GM18520 (cell line): ENCODE data around the gene PLOD1.
"Not testable (repeated sequence)": the region's sequence is repeated elsewhere in the genome, so short reads cannot be mapped to it uniquely, and the experiment has no call there.

ENCODE experiments used
- ATAC-seq: cut with Tn5 transposase; IDR thresholded peaks from one replicate; pipeline ENCODE4 v1.9.1; 2021; ENCODE audit not compliant: unreplicated experiment

Gene PLOD1

DNA sequence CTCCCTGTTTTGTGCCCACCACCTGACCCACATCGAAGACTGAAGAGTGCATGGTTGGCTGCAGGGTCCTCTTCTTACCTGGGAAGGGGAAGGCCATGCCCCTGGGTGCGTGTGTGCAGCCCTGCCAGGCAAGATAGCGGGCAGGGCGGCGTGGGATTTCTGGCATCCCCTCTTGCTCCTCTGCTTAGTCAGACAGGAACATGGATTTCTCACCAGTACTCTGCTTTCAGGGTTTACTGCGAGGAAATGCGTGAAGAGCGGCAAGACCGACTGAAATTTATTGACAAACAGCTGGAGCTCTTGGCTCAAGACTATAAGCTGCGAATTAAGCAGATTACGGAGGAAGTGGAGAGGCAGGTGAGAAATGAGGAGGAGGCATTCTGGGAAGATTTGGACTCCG is 69.2 kb downstream of the PLOD1 start:
- no peak for ATAC-seq

DNA sequence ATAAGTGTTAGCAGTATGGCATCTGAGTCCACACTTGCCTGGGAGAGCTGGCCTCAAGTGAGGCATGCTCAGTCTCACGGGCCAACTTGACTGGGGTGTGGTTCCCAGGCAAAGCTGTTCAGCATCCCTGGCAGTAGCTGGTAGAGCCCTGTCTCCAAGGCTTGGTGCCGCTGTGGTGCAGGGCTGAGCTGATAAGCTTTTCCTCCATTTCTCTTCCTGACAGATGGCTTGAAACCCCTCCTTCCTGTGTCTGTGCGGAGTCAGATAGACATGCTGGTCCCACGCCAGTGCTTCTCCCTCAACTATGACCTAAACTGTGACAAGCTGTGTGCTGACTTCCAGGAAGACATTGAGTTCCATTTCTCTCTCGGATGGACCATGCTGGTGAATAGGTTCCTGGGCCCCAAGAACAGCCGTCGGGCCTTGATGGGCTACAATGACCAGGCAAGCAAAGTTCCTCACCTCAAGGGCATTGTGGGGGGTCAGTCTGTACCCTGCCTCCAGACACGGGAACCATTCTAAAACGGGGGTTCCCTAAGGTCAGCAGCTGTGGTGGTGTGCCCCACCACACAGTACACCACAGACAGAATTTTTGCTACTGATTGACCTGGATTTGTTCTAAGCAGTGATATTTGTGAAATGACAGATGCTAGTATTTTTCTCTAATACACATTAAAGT is 71.1 kb downstream of the PLOD1 start:
- no peak for ATAC-seq

DNA sequence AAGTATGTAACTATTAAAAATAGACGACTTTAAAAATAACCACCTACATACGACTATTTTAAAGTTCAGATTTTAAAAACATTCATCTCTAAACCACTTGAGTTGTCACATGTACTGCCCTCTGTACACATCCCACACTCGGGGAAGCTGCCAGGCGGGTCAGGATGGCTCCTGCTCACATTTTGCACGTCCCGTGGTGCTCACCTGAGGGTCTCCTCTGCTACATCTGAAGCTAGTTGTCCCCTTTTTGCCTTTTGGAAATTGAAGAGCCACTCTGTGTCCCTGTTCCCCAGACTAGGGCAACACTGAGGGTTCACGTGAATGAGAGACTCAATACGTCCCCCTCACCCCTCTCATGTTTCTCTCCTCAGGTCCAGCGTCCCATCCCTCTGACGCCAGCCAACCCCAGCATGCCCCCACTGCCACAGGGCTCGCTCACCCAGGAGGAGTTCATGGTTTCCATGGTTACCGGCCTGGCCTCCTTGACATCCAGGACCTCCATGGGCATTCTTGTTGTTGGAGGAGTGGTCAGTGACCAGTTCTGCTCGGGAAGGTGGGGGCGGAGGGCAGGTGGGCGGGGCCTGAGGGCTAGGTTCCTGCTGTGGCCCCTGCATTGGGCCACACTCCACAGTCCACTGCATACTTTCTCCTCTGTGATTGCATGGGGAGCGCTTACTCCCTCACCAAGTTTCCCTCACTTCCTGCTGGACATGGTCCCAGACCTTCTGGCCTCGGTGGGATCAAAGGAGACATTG is 71.8 kb downstream of the PLOD1 start:
- no peak for ATAC-seq

DNA sequence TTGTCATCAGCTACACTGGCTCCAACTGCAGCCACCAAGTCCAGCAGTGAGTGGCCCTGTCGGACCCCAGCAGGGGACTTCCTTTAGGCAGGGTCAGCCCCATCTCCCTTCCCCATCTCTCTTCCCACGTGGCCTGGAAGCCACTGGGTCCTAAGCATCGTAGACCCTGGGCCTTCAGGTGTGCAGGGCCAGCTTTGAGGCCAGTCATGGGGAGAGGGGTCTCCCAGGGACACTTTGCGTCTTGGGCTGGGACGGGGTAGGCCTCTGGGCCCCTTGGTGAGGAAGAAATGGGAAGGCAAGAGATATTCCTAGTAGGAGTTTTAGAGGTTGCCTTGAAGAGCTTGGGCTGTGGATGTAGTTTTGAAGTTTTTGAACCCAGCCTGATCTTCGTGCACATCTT is 72.7 kb downstream of the PLOD1 start:
- no peak for ATAC-seq

DNA sequence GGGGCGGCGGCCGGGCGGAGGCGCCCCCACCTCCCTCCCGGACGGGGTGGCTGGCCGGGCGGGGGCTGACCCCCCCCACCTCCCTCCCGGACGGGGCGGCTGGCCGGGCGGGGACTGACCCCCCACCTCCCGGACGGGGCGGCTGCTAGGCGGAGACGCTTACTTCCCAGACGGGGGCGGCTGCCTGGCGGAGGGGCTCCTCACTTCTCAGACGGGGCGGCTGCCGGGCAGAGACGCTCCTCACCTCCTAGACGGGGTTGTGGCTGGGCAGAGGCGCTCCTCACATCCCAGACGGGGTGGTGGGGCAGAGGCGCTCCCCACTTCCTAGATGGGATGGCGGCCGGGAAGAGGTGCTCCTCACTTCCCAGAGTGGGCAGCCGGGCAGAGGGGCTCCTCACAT is 73.8 kb downstream of the PLOD1 start:
- ATAC-seq, result not testable (repeated sequence)

DNA sequence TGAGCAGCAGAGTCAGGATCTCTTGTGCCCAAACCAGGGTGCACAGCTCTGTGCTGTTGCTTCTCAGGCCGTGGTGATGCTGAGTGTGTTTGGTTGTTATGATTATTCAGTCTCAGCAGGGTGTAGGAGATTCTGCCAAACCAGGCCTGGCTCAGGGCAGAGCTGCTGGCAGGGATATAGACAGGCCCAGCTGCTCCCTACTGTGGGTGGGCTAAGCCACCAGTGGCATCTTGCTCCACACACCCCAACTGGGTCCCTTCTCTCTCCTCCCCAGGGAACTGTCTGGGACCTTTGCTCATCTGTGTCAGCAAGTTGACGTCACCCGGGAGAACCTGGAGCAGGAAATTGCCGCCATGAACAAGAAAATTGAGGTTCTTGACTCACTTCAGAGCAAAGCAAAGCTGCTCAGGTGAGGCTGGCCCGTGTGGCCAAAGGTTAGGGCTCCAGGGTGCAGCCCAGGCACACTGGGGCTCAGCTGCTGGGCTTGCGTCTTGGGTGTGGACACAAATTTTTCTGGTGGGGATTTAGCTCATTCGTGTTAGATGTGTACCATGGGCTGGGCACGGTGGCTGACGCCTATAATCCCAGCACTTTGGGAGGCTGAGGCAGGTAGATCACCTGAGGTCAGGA is 74.9 kb downstream of the PLOD1 start:
- ATAC-seq, result no peak

DNA sequence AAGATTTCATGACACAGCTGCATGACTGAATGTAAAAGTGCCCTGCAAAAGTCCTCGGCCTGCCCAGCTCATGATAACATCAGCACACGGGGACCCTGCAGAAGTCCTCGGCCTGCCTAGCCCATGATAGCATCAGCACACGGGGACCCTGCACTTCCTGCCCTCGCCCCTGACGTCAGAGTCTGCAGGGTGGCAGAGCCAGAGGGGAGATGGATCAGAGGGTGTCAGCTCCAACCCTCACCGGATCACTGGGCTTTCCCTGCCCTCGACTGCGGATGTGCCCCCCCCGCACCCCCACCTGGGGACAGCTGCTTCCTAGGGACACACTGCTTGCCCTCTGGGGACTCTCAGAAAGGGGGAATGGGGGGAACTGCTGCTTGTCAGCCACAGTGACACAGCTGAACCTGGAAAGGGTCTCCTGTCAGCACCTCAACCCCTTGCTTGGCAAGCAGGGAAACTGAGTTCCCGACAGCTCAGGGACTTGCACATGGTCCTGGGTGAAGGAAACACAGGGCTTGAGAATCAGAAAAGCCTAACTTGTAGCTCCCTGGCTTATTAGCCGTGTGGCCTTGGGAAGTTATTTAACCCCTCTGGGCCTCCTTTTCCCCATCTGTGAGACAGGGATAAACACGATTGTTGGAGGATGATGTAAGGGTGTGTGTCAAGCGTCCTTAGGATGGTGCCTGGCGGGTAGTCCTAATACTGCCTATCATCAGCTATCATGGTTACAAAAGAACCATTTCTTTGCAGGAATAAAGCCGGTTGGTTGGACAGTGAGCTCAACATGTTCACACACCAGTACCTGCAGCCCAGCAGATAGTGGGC is 76.4 kb downstream of the PLOD1 start:
- no peak for ATAC-seq

DNA sequence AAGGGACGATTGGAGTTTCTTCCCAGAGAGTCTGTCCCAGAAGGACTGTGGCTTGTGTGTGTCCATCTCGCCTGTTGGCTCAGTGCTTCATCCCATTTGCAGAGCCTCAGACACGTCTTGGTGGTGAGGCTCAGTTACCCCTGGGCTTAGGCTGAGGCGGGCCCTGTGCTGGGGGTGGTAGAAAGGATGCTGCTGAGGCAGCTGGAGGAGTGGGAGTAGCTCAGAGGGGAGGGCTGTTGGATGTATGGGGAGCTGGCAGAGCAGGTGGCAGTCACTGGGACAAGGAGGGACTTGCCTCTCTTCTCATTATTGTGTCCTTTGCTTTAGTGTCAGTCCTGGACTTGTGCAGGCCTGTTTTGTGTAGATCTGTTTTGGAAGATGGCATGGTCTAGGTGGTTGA is 77.5 kb downstream of the PLOD1 start:
- ATAC-seq, result no peak

DNA sequence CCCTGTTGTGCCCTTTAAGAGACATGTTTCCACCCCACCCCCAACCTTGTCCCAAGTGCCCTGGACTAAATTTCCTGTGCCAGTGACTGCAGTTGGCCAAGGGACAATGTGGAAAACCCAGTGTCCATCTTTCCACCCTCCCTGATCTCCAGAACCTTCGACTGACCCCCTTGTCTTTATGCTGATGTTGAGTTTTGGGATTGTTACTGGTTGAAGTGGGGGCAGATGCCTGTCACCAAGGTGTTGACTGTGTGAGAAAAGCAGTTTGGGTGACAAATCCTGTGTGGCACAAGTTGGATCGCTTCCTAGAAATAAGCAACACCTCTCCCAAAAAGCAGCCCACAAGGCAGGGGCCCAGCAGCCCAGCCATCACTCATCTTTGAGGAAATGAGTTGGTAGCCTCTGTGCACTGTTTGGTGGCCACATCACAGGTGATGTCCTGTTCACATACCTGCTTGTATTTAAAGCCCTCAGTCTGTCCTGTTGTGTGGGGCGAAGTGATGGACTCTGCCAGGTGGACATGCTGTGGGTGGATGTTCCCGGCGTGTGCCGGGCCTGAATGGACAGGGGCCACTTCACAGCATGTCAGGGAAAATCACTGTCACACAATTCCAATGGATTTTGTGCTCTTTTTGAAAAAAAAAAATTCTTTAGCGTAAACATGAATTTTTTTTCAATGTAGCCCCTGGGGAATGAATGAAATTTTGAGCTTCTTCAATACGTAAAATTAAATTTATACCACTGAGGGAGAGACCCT is 78.2 kb downstream of the PLOD1 start:
- ATAC-seq, result no peak

DNA sequence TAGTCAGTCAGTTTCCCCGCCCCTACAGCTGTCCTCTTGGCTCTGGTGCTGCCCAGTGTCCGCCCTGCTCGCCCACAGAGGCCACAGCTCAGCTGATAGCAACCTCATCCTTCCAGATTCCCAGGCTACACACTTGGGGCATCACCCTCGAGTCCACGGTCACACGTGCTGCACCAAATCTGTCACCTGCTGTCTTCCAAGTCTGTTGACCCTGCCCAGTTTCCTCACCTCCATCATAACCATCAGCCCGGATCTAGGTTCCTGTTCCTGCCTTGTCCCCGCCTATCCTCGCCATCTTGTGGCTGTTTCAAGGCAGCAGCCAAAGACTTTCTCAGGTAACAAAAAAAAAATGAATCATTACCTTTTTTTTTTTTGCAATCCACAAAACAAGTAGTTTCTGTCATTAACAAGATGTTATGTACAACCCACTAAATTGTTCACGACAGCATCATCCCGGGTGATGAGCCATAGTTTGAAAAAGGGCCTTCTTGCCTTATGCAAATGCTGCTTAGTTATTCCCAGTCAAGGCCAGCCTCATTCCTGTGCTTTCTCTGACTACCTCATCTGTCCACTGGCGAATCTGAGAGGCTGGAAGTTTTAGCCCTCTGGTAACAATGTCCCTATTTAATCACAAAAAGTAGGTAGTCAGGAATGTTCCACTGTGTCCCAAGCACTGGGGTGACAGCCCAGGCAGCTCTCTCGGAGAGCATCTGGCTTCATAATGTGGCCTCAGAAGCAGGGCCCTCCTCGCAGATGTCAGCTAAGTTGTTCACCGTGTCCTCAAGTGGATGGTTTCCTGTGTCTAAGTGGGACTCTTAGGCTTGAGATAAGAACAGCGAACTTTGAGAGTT is 79.8 kb downstream of the PLOD1 start:
- no peak for ATAC-seq

DNA sequence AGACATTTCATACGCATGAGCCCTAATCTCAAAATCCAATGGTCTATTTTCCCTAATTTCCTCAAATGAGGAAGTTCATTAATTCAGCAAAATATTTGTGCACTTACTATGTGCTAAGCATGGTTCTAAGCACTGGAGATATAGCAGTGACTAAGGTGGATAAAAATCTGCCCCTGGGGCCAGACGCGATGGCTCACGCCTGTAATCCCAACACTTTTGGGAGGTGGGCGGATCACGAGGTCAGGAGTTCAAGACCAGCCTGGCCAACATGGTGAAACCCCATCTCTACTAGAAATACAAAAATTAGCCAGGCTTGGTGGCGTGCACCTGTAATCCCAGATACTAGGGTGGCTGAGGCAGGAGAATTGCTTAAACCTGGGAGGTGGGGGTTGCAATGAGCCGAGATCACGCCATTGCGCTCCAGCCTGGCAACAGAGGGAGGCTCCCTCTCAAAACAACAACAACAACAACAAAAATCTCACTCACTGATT is 80.5 kb downstream of the PLOD1 start:
- no peak for ATAC-seq

DNA sequence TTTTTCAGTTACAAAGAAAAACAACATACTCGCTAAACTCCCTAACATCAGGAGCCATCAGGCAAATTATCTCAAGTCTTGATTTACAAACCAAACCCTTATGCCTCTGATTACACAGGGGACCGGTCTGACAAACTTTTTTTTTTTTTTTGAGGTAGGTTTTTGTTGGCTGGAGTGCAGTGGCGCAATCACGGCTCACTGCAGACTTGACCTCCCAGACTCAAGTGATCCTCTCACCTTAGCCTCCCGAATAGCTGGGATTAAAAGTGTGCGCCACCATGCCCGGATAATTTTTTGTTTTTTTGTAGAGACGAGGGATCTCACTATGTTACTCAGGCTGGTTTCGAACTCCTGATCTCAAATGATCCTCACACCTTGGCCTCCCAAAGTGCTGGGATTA is 81.0 kb downstream of the PLOD1 start:
- ATAC-seq, result no peak

DNA sequence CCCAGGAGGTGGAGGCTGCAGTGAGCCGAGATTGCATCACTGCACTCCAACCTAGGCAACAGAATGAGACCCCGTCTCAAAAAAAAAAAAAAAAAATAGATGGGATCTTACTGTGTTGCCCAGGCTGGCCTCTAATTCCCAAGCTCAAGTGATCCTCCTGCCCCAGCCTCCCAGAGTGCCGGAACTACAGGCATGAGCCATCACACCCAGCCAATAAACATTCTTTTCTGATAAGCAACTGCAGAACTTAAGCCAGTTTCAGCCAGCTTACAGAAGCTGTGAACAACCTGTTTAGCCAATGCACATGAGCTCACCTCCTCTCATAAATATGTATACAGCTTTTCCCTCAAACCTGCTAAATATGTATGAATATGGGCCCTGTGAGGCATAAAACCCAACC is 81.7 kb downstream of the PLOD1 start:
- ATAC-seq, result no peak

DNA sequence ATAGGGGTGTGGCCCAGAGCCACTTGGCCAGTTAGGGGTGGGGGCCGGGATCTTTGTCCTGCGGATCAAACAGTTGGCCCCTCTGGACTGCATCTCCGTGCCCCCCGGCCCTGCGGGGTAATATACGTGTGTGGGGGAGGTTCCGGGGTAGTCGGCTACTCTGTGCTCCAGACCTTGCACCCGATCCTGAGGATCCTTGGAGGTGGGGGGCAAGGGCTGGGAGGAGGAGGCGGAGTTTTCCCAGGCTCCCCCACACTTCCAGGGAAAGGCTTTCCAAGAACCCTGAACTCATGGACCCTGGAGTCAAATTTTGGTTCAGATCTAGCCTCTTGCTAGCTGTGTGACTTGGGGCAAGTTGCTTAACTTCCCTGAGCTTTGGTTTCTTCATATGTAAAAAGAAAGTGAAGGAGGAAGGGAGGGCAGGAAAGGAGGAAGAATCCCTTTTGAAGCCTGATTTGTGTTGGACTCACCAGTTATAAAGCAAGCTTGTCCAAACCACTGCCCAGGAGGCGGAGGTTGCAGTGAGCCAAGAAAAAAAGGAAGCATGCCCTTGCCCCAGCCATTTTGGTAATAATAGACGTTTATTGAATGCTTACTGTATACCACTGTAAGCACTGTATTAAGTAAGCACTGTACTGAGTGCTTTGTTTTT is 85.5 kb downstream of the PLOD1 start:
- no peak for ATAC-seq

DNA sequence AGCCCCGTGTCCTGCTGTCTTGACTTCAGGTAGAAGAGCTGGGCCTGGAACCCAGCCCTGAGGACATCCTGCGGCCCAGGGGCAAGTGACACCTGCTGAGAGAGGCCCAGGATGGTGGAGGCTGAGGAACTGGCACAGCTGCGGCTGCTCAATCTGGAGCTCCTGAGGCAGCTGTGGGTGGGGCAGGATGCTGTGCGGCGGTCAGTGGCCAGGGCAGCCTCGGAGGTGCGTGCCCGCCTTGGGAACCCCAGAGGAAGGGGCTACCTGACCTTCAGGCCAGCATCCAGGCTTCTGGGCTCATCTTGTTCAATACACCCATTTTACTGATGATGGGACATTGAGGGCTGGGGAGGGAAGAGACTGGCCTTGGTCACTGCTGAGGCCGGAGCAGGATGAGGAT is 87.1 kb downstream of the PLOD1 start:
- no peak for ATAC-seq

DNA sequence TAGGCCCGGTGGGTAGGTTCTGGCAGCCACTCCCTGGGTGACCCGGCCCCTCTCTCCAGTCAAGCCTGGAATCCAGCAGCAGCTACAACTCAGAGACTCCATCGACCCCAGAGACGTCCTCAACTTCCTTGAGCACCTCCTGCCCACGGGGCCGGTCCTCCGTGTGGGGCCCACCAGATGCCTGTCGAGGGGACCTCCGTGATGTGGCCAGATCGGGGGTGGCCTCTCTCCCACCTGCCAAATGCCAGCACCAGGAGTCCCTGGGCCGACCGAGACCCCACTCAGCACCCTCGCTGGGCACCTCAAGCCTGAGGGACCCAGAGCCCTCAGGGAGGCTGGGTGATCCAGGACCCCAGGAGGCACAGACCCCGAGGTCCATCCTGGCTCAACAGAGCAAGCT is 87.5 kb downstream of the PLOD1 start:
- no peak for ATAC-seq
